Activated naive CD8-positive, alpha-beta T cell treated with anti-CD3 and anti-CD28 coated beads, Interleukin-2, amount 10 ng/mL, durations not matched to agents 7 days and 5 days (primary cell): Measurements from ENCODE around the gene R3HDM2. TPM values are rescaled to one million over a fixed set of nuclear protein-coding genes. Genes with fewer than 3 reads are reported as not detected.

ENCODE experiments used
- ATAC-seq: fragments of 150-1000 bp; cut with Tn5 transposase; one replicate; pipeline ENCODE4 v1.10.0; 2021; ENCODE audit warnings: low read depth, moderate library complexity
- POLR2A ChIA-PET: fragments of 350-600 bp; sonication (Branson Sonifier 250); formaldehyde crosslinking; loops from one replicate; lab custom pipeline; 2021; ENCODE audit warnings: antibody characterized with exemption; lab: Charles Lee
- DNase-seq: peaks from one replicate; pipeline ENCODE4 v3.0.0; 2021
- H3K27ac Mint-ChIP-seq: one replicate; pipeline ENCODE4 v1.8.0; 2022; ENCODE audit warnings: mild to moderate bottlenecking, mixed read lengths
- H3K27me3 Mint-ChIP-seq: one replicate; pipeline ENCODE4 v1.8.0; 2022; ENCODE audit warnings: mild to moderate bottlenecking, moderate library complexity, mixed read lengths
- H3K36me3 Mint-ChIP-seq: one replicate; pipeline ENCODE4 v1.8.0; 2021; ENCODE audit warnings: mild to moderate bottlenecking, mixed read lengths
- H3K4me1 Mint-ChIP-seq: one replicate; pipeline ENCODE4 v1.8.0; 2021; ENCODE audit warnings: mixed read lengths
- H3K4me3 Mint-ChIP-seq: one replicate; pipeline ENCODE4 v1.8.0; 2022; ENCODE audit warnings: mild to moderate bottlenecking, moderate library complexity, mixed read lengths
- H3K9me3 Mint-ChIP-seq: one replicate; pipeline ENCODE4 v1.8.0; 2021; ENCODE audit warnings: mixed read lengths
- total RNA-seq, 2 experiments: library from RNA; stranded (reverse); gene quantifications; one replicate each; pipeline ENCODE4 v1.2.3, GENCODE V29; 2021

R3HDM2 gene
- 10 to 100 TPM; 91.5 to 97.1 TPM for total RNA-seq

DNA sequence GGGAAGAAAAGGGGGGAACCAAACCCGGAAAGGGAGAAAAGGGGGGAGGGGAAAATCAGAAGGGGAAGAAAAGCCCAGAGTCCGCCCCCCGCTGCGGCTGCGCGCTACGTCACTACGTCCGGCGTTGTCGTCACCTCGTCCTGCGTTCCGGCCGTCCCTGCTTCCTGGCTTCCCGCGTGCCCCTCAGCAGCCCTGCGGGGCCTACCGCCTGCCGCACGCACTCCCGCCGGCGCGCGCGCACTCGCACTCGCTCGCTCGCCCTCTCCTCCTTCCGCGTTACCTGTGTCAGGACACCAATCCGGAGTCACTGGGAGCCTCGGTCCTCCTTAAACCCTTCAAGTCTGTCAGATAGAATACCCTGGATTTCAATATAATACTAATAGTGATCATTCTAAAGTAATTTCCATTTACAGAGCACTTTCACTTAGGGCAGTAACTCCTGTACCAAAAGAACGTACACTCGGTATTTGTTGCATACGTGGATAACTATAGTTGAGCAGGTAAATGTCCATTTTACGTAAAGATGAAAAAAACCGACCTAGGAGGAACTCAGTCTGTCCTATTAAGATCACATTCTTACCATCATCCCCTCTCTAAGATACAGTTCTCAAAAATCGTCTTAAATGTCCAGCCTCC is at the start of gene R3HDM2:
R3HDM2 (minus strand) TSS at position 113 of the 636 bp plus-strand sequence. CDS start 120,615 bp downstream, outside the sequence.
- Mint-ChIP-seq H3K4me1 (peaks cover 27% of the 10 kb centered on the region), H3K27me3 (no peaks in the 10 kb centered on the region), H3K36me3 (peaks cover 4% of the 10 kb centered on the region), H3K27ac (peak within 1 kb of the TSS; percentile 99), H3K9me3 (no peaks in the 10 kb centered on the region), H3K4me3 (peak within 1 kb of the TSS; percentile 100)
- DNase-seq (peak; percentile 94), ATAC-seq (peak; percentile 93)
- POLR2A ChIA-PET, result interaction anchor here (0.8 to 1.3 kb wide), 2 partner anchors 21 to 319 kb away, joined by 3 to 5 read pairs; no protein-coding TSS in a partner anchor

DNA sequence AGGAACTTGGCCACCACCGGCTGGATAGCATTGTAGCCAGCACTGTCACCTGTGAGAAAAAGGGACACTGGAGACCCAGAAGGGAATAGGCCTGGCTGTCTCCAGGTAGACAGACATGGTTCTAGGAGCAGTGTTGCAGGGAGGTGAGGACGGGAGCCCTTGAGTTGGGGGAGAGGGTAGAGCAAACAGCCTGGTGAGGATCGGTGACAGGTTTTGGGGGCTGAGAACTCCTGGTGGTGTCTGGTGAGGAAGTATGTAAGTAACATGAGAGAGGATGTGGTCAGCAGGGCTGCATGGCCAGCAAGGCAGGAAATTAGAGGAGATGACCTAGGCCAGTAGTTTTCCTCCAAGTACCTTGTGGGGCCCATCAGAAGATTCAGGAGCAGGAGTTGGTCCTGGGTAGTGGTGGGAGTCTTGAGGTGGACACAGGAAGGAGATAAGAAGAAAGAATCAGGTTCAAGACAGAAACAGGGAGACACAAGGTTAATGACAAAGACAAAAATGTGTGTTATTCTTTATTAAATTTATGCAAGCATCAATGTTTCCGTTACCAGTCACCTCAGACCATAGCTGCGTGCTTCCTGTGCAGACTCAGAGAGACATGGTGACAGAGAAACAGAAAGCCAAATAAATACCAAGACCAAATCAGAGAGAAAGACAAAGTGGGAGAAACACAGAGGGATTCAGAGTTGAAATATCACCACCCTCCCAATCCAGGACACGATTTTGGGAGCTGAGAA is 48.7 kb upstream of the R3HDM2 start, which contains the start of gene ARHGAP9:
ARHGAP9 (minus strand) TSS at position 491 of the 740 bp plus-strand sequence; CDS start at position 31, 460 bp downstream.
- peak; percentile 50 for ATAC-seq
- no peaks in the 10 kb centered on the region for H3K27me3 Mint-ChIP-seq
- H3K4me3 Mint-ChIP-seq, result peak within 1 kb of the TSS; percentile 96
- peaks cover 45% of the 10 kb centered on the region for H3K4me1 Mint-ChIP-seq
- POLR2A ChIA-PET, result interaction anchor here (0.6 to 8.0 kb wide), 11 partner anchors 8 to 273 kb away, joined by 3 to 119 read pairs (median 5); partner anchors contain the start of genes CDK4, DDIT3, GLI1 and SHMT2
- peak; percentile 56 for DNase-seq
- peaks cover 19% of the 10 kb centered on the region for H3K36me3 Mint-ChIP-seq
- H3K27ac Mint-ChIP-seq, result peak within 1 kb of the TSS; percentile 99
- H3K9me3 Mint-ChIP-seq, result no peaks in the 10 kb centered on the region

DNA sequence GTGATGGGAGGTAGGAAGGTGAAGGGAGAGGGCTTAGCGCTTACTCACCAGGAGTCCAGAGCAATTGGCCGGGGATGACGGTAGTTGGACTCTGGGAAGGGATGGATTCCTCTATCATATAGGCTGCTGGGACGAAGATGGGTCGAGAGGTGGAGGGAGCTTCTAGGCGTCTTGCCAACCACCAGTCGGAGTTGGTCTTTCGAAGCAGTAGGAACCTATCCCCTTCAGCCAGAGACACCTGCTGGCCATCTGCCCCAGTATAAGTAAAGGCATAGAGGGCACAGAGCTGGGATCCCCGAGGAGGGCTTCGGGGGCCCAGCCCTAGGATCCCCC is 48.2 kb upstream of the R3HDM2 start:
- H3K4me1 Mint-ChIP-seq, result peaks cover 50% of the 10 kb centered on the region
- peak overlapping the region; percentile 99 for H3K27ac Mint-ChIP-seq
- DNase-seq, result no peak

GRCh38 chr12:57477710-57478681 is 47.2 kb upstream of the R3HDM2 start:
- H3K27ac Mint-ChIP-seq, result peak overlapping the region; percentile 99
- ATAC-seq, result peak; percentile 62
- peak overlapping the region; percentile 96 for H3K4me3 Mint-ChIP-seq
- peaks cover 51% of the 10 kb centered on the region for H3K4me1 Mint-ChIP-seq
- POLR2A ChIA-PET, result interaction anchor here (0.5 to 8.0 kb wide), 15 partner anchors 9 to 790 kb away, joined by 3 to 119 read pairs (median 5); partner anchors contain the start of genes DCTN2, DDIT3, GLI1 and MARS1
- no peaks in the 10 kb centered on the region for H3K9me3 Mint-ChIP-seq
- H3K36me3 Mint-ChIP-seq, result peaks cover 28% of the 10 kb centered on the region
- H3K27me3 Mint-ChIP-seq, result no peaks in the 10 kb centered on the region
- DNase-seq, result peak; percentile 65

More for the DNA sequence above, 48.2 kb upstream of the R3HDM2 start:
- peak overlapping the region; percentile 96 for H3K4me3 Mint-ChIP-seq
- POLR2A ChIA-PET, result interaction anchor here (0.6 to 8.0 kb wide), 4 partner anchors 8 to 40 kb away, joined by 3 to 119 read pairs (median 55); partner anchors contain the start of genes DDIT3 and GLI1
- peaks cover 24% of the 10 kb centered on the region for H3K36me3 Mint-ChIP-seq
- no peak for ATAC-seq
- no peaks in the 10 kb centered on the region for H3K9me3 Mint-ChIP-seq
- H3K27me3 Mint-ChIP-seq, result no peaks in the 10 kb centered on the region

DNA sequence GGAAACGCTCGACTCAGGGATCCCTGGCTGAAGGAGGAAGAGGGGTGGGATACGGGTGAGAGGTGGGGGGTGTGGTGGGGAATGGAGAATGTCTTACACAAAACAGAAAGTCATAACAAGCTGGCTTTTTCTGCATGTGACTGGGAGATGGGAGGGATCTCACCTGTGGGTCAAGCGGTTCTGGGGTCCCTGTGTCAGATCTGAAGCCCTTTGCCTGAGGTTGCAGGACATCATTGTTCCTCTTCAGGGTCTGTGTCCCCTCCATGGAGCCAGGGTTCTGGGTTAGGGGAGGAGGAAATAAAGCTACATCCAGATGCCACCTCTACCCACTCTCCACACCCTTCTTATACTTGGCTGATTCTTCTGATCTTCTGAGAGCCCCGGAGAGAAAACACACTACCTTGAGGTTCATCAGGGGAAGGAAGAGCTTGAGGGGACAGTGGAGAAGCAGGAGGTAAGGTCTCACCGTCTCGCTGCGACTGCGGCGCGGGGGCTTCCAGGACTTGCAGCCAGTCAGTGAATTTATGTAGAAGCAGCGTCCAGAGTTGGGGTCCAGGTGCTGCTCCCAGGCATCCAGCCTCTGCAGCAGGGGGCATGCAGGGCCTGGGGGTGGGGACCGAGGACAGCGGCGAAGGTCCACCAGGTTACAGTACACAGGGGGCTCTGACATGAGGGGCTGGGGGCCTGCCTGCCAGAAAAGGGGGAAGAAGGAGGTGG is 46.3 kb upstream of the R3HDM2 start:
- H3K4me1 Mint-ChIP-seq, result peaks cover 57% of the 10 kb centered on the region
- H3K27ac Mint-ChIP-seq, result peak overlapping the region; percentile 99
- peak overlapping the region; percentile 96 for H3K4me3 Mint-ChIP-seq
- ATAC-seq, result peak; percentile 1
- H3K36me3 Mint-ChIP-seq, result peaks cover 35% of the 10 kb centered on the region
- POLR2A ChIA-PET, result interaction anchor here (0.6 to 8.0 kb wide), 12 partner anchors 8 to 789 kb away, joined by 3 to 119 read pairs (median 6); partner anchors contain the start of genes DCTN2, DDIT3, GLI1 and MARS1
- no peaks in the 10 kb centered on the region for H3K9me3 Mint-ChIP-seq
- no peak for DNase-seq
- no peaks in the 10 kb centered on the region for H3K27me3 Mint-ChIP-seq

GRCh38 chr12:57476162-57476992 is 45.5 kb upstream of the R3HDM2 start:
- ATAC-seq (peak; percentile 39), DNase-seq (peak; percentile 85)
- H3K27me3 Mint-ChIP-seq, result no peaks in the 10 kb centered on the region
- peak overlapping the region; percentile 99 for H3K27ac Mint-ChIP-seq
- peaks cover 54% of the 10 kb centered on the region for H3K4me1 Mint-ChIP-seq
- H3K4me3 Mint-ChIP-seq, result peak overlapping the region; percentile 96
- H3K9me3 Mint-ChIP-seq, result no peaks in the 10 kb centered on the region
- POLR2A ChIA-PET, result interaction anchor here (1.2 to 8.0 kb wide), 9 partner anchors 12 to 70 kb away, joined by 3 to 119 read pairs (median 11); partner anchors contain the start of genes DCTN2, DDIT3, GLI1 and MARS1
- H3K36me3 Mint-ChIP-seq, result peaks cover 40% of the 10 kb centered on the region

DNA sequence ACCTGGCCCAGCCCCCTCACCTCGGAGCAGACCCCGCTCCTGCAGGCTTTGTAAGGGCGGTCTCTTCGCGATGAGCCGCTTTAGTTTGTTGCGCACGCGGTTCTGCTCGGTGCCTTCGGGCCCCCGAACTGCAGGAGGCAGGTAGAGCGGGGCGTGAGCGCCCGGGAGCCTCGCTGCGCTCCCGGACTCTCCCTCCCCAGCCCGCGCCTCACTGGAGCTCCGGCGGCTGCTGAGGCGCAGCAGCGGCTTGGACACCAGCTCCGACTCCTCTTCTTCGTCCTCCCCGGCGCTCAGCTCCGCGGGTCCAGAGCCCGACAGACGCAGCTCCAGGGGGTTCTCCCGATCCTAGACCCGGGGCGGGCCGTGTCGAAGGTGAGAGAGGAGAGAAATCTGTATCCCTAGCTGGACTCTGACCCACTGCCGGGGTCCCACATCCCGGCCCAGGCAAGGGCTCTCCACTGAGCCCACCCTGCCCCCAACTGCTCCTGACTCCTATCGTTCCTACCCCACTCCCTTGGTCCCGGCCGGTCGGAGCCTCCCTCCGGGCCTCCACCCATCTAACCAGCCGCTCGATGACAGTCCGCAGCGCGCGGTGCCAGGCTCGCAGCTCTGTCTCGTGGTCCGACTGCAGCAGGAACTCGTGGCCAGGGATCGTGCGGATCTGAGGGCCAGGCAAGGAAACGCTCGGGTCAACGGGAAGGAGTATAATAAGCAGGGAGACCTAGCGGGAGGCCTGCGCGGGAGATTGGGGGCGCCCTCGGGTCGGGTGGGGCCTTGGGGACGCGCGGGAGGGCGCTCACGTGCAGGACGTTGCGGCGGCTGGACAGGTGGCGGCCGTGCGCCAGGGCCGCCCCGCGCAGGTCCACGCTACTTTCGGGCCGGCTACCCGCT is 44.7 kb upstream of the R3HDM2 start:
- no peaks in the 10 kb centered on the region for H3K27me3 Mint-ChIP-seq
- ATAC-seq (no peak), DNase-seq (no peak)
- no peaks in the 10 kb centered on the region for H3K9me3 Mint-ChIP-seq
- peak overlapping the region; percentile 99 for H3K27ac Mint-ChIP-seq
- POLR2A ChIA-PET, result interaction anchor here (1.8 to 8.0 kb wide), 5 partner anchors 12 to 44 kb away, joined by 5 to 119 read pairs (median 16); partner anchors contain the start of genes DDIT3, GLI1 and MARS1
- peaks cover 43% of the 10 kb centered on the region for H3K36me3 Mint-ChIP-seq
- peak overlapping the region; percentile 96 for H3K4me3 Mint-ChIP-seq
- peaks cover 47% of the 10 kb centered on the region for H3K4me1 Mint-ChIP-seq

GRCh38 chr12:57474862-57475261 is 44.0 kb upstream of the R3HDM2 start:
- DNase-seq (no peak), ATAC-seq (no peak)
- no peaks in the 10 kb centered on the region for H3K9me3 Mint-ChIP-seq
- H3K4me1 Mint-ChIP-seq, result peaks cover 43% of the 10 kb centered on the region
- H3K27me3 Mint-ChIP-seq, result no peaks in the 10 kb centered on the region
- H3K36me3 Mint-ChIP-seq, result peaks cover 43% of the 10 kb centered on the region
- H3K27ac Mint-ChIP-seq, result peak overlapping the region; percentile 73
- POLR2A ChIA-PET, result interaction anchor here (0.8 to 8.0 kb wide), 3 partner anchors 12 to 248 kb away, joined by 3 to 119 read pairs (median 5); partner anchors contain the start of gene GLI1
- H3K4me3 Mint-ChIP-seq, result peak overlapping the region; percentile 84

DNA sequence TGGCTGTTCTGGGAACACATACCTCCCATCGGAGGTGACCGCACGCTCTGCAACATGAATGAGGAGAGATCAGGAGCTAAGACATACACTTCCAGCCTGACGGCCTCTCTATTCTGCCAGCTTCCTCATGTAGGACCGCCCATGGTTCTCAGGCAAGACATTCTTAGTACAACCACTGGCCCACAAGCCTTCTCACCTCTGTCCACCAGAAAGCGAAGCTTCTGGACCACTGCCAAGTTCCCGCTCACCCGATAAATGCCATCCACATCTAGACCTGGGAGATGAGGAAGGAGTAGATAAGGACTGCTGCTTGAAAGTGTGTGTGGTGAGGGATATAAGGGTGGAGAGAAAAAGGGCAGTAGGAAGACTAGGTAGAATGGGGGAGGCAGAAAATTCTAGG is 43.6 kb upstream of the R3HDM2 start:
- POLR2A ChIA-PET, result interaction anchor here (0.8 to 8.0 kb wide), 3 partner anchors 12 to 248 kb away, joined by 3 to 119 read pairs (median 5); partner anchors contain the start of gene GLI1
- DNase-seq, result no peak
- Mint-ChIP-seq H3K36me3 (peaks cover 46% of the 10 kb centered on the region), H3K4me3 (peak overlapping the region; percentile 84), H3K9me3 (no peaks in the 10 kb centered on the region), H3K27me3 (no peaks in the 10 kb centered on the region), H3K27ac (peak overlapping the region; percentile 73), H3K4me1 (peaks cover 39% of the 10 kb centered on the region)
- ATAC-seq, result no peak

DNA sequence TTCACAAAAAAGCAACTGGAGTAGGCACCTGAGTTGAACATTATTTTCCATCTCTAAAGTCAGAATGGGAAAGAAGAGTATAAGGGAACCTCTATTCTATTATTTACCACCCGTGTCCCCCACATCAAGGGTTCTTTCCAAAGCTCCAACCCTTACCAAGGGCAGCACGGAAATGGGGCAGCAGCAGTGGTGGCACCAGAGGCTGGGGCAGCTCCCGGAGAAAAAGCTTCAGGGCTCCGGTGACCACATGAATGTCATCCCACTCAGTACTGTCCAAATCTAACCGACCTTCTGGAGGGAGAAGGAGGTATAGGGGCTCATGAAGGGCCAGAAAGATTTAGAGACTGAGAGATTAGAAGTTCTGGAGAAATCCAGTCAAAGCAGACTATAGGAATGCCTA is 43.0 kb upstream of the R3HDM2 start:
- Mint-ChIP-seq H3K4me1 (peaks cover 36% of the 10 kb centered on the region), H3K27ac (no peak overlapping the region), H3K9me3 (no peaks in the 10 kb centered on the region), H3K27me3 (no peaks in the 10 kb centered on the region), H3K4me3 (peak overlapping the region; percentile 84), H3K36me3 (peaks cover 50% of the 10 kb centered on the region)
- DNase-seq (no peak), ATAC-seq (no peak)
- POLR2A ChIA-PET, result interaction anchor here (2.1 to 8.0 kb wide), 2 partner anchors 12 to 46 kb away, joined by 5 to 119 read pairs; partner anchors contain the start of gene GLI1
